ENCODE data around the gene PAXIP1.

DNA sequence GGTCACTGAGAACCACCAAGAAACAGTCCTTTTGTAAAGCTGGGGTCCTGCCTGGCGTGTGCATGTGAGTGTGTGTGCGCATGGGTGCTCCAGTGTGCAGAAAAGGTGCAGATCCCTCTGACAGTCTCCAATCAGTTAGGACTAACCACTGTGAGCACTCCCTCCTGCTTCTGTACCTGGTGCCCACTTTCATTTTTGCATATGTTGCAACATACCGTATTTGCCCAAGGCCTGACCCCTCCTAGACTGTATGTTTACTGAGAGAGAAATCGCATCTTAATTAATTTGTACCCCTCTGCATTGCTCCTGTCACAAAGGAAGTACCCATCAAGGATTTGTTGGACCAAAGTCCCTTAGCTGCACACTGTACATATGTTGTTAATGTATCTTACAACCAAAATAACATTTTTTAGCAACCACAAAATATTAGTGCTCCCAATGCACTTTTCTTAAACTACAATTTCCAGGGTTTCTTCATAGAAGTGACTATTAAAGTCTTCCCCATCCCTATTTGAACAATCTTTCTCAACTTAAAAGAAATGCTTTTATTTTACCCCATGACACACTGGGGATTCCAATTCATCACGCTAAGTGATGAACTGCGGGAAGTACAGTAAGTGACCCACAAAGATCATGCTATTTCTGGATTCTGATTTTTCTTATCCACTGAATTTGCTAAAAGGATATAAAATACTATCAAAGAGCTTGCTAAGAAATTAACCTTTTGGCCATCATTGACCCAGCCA, 16.6 kb downstream of the PAXIP1 start:
- TF ChIP-seq, protein P1, sequence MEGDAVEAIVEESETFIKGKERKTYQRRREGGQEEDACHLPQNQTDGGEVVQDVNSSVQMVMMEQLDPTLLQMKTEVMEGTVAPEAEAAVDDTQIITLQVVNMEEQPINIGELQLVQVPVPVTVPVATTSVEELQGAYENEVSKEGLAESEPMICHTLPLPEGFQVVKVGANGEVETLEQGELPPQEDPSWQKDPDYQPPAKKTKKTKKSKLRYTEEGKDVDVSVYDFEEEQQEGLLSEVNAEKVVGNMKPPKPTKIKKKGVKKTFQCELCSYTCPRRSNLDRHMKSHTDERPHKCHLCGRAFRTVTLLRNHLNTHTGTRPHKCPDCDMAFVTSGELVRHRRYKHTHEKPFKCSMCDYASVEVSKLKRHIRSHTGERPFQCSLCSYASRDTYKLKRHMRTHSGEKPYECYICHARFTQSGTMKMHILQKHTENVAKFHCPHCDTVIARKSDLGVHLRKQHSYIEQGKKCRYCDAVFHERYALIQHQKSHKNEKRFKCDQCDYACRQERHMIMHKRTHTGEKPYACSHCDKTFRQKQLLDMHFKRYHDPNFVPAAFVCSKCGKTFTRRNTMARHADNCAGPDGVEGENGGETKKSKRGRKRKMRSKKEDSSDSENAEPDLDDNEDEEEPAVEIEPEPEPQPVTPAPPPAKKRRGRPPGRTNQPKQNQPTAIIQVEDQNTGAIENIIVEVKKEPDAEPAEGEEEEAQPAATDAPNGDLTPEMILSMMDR (IDR thresholded peaks at IDR 0.05; ENCODE audit: extremely low read depth in 1 of 2, insufficient read depth in 1 of 2, low read depth in 1 of 2, low read length in 2 of 2) = no peak
- TF ChIP-seq, protein P2, sequence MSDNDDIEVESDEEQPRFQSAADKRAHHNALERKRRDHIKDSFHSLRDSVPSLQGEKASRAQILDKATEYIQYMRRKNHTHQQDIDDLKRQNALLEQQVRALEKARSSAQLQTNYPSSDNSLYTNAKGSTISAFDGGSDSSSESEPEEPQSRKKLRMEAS (IDR thresholded peaks at IDR 0.05; ENCODE audit: insufficient read depth, insufficient read length) = no peak
- no peak for TF ChIP-seq GATA2 (IDR thresholded peaks at IDR 0.05; ENCODE audit: insufficient read depth, insufficient read length, low read depth, low read length)
- no peak for TF ChIP-seq POLR2A (IDR thresholded peaks at IDR 0.05; ENCODE audit: low read depth, low read length)
